ENCODE results near the gene PRSS16.

Gene PRSS16

DNA sequence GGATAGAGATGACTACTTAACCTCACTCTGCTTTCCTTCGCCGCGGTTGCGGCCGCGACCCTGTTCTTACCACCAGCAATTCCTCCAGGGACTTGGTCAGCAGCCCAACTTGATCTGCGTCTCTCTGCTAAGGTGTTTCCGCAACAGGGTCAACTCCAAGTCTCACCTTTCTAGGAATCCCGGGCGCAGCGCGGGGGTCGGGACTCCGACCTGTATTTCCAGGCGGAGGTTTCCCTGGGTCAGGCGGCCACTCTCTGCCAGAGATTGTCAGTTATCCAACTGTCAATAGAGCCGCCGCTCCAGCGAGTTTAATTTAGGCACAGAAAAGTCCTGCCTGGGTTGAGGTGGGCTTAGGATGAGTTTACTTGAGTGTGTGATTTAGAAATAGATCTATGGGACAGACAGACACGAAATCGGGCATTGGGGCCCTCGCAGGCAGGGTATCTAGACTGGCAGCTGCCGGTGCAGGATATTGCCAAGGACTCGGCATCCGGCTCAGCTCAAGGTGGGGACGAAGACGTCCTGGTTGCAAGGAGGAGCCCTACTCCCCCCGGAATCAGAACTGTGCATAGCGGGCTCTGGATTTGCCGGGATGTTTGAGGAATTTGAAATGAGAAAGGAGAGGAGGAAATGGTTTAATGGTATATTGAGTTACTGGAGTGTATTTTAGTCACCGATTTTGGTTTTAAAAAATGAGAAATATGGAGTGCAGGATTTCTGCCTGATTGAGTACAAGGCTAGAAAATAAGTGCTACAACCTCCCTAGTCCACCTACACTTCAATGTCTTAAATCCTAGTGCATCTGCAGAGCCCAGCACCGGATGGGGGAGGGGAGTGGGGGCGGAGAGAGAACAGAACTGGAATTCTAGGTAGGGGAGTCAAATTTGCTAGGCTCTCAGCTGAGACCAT is 40.9 kb downstream of the PRSS16 start:
- no peak for DNase-seq

DNA sequence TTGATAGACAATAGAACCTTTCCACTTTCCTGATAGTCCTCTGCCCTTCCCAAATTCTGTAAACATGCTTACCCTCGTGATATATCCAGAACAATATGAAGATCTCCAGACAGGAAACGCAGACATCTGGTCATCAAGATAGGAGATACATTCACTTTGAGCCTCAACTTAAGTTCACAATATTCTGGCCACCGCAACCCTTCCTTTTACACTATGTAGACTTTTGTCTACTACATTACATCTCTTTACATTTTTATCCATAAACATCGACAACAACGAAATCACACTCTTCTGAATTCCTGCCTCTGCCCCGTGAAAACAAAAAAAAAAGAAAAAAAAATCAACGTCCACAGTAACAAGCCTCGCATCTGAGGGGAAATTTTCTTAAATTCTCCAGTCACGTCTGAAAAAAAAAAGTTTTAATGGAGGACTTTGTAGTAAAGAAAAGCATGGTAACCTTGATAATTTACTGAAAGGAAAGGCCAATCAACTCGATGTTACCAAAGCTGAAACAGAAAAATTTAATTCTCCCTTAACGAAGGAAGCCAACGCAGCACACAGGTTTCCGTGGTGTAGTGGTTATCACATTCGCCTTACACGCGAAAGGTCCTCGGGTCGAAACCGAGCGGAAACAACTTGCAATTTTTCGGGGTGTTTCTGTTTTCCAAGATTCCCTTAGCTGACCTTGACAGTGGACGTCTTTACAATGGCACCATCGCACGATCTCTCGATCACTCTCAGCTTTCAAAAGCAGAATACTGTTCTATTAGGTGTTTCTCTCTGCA is 42.8 kb downstream of the PRSS16 start:
- DNase-seq = no peak

- DNase-seq = no peak
Measured at GRCh38 chr6:27290850-27291208, 43.3 kb downstream of the PRSS16 start.

DNA sequence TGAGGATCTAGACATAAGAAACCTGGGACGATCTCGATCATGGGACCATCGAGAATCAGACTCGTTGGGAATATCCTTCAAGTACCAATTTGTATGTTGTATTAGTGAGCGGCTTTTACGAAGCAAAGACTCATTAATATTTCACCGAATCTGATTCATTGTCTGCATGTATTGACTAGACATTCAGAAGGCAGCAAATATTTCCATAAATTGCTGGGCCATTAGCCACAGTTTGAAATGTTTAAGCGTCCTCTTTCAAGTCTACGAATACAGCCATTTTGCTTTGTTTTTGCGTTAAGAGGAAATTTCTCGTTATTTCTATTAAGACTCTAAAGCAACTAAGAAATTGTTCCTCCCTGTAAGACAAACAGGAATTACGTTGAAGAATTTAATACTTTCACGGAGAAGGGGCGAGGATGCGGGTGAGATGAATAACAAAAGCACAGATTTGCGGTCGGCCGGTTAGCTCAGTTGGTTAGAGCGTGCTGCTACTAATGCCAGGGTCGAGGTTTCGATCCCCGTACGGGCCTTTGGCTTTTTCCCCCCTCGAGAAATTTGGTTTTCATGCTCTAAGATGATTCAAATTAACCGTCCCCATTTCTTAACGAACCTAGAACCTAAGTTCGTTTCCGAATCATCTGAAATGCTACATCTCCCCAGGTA is 46.1 kb downstream of the PRSS16 start:
- DNase-seq = no peak

- DNase-seq = no peak
Measured at GRCh38 chr6:27294409-27294808, 46.9 kb downstream of the PRSS16 start.

GRCh38 chr6:27295301-27296079 is 48.0 kb downstream of the PRSS16 start:
- DNase-seq = no peak

DNA sequence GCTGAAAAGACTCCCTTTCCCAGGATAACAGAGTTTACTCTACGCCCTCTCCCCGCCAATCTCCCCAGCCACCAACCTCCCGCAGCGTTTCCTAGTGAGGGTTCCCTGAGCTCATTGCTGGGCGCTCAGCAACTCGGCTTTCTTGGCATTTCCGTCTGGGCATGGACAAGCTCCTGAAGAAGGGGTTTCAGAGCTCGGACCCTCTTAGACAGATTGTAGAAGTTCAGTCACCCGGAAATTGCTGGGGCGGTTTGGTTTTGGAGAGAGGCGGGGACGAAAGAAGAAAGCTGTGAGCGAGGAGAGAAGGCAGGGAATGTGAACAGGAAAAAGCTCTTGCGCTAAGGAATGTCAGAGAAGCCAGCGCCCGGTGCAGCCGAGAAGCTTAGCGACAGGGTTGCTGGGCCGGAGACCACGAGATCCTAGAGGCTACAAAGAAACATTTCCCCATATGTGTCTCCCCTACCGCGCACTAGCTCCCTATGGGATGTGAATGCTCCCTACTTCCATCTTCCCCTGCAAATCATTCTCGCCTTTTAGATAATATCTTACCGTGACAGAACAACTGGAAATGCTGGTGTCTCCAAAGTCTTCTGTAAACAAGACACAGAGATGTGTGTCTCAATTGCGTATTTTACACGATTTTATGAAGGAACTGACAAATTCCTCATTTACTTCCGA is 48.7 kb downstream of the PRSS16 start:
- DNase-seq = no peak

DNA sequence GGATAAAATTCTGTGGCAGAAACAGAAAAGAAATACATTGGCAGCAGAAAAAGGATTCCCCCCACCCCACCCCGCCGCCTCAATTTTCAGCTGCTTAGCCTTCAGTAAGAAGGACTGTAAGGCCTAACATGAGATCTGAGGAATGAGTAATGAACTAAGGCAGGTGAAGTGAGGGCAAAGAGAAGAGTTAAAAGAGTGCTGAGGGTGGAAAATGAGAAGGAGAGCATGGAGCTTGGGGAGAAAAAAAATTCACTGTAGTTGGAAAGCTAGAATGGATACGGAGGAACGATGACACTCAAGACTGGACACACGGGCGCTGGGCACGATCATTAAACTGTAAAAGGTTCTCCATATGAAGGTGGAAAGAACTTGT is 50.0 kb downstream of the PRSS16 start:
- no peak for DNase-seq

DNA sequence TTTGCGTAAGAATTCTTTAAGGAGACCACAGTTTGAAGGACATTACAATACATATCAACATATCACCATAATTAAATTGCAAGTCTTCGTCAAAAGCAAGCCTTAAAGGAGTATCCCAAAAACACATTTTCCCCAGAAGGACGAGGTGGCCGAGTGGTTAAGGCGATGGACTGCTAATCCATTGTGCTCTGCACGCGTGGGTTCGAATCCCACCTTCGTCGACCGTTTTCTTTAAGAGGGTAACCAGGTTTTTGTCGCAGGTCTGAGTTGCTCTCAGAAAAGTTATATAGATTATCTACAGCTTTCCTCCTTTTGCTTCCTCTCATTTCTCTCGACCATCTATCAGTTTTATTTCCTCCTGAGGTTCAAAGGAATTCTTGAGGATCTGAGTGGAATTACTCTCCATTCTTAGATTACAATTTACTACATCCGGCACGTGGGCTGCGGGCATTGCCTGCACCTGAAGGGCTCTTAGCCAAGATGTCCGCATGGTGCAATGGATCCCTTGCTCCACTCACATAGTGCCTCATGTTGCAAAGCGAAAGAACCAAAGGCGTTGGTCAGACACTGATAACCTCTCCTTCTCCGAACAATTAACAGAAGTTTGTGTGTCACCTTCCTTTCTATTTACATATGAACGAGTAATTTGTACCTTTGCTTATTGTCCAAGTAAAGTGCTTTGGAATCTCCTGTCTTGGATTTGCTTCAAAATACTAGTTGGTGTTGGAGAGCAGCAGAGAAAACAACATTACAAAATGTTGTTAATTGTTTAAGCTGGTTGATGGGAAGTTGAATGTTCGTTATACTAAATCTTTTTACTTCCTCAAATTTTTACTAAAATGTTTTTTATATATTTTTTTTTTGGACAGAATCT is 50.6 kb downstream of the PRSS16 start:
- DNase-seq = peak; percentile 38

GRCh38 chr6:27303613-27304272 is 56.2 kb downstream of the PRSS16 start:
- DNase-seq = no peak

Measured in stimulated activated CD4-positive, alpha-beta T cell treated with anti-CD3 and anti-CD28 coated beads, Interleukin-1b, Interleukin-23, amount 100 ng/mL, for 48 hours (primary cell).